T follicular helper cell (primary cell): ENCODE data around the gene DSN1.

Experiments used
- DNase-seq: peaks from one replicate; pipeline ENCODE4 v3.0.0-alpha.2; 2020; ENCODE audit warnings: low read depth

Gene DSN1

GRCh38 chr20:36754656-36755222 lies 18.8 kb downstream of the DSN1 start:
- DNase-seq, result peak; percentile 30

DNA sequence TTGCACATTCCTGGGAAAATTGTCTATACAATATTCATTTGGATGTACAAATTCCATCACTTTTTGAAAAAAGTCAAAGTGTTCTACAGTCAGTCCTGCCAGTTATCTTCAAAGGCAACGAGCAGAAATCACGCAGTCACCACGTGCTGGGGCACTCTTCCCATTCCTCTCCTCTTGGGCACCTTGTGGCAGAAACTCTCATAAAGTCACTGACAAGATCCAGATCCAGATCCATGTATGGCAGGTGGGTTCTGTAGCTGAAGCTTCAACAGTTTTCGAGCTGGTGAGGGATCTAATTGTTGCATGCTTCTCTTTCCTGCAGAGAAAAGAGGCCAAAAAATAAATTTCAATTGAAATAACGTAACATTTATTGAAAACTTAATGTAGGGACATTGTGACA lies 21.0 kb downstream of the DSN1 start:
- DNase-seq, result no peak

- peak; percentile 91 for DNase-seq
These were observed 27.5 kb downstream of the DSN1 start, which contains the start of gene NDRG3 for GRCh38 chr20:36745927-36746659. TSS of gene NDRG3 (minus strand) at chr20:36746090. CDS start at chr20:36721735, 24,355 bp downstream.

GRCh38 chr20:36745234-36745926 lies 28.2 kb downstream of the DSN1 start:
- DNase-seq, result no peak

DNA sequence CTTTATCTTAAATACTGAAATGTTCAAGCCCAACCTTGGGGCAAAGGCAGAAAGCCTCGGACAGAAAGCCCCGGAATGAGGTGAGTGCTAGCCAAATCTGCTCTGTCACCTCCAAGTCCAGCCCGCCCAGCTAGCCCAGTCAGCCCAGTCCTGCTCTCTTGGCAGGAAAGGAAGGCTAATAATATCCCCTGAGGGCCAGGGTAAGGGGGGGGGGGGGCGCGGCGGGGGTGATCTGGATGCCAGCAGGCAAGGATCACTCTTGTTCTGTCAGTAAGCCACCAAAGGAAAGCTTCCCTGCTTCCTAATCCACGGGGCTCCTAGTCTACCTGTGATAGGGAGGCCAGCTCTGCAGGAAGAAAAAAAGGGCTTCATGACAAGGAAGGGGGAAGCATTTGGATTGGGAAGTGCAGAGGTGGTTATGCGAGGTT lies 28.8 kb downstream of the DSN1 start:
- DNase-seq, result no peak

DNA sequence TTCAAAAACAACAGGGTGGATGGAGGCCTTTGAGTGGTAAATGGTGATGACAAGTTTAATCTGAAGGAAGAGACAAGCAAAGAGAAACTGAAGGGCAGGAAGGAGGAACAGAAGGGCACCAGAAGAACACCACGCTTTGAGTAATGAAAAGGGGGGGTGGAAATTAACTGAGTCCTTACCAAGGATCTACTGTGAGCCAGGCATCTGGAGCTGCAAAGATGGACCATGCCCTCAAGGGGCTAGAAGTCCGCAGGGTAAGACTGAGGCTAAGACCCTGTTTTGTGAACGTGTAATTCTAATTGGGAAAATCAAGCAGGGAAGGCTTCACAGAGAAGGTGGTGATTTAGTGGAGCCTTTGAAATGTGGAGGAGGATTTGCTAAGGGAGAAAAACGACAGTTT lies 29.3 kb downstream of the DSN1 start:
- no peak for DNase-seq

GRCh38 chr20:36742558-36742957 lies 31.0 kb downstream of the DSN1 start:
- DNase-seq, result no peak

DNA sequence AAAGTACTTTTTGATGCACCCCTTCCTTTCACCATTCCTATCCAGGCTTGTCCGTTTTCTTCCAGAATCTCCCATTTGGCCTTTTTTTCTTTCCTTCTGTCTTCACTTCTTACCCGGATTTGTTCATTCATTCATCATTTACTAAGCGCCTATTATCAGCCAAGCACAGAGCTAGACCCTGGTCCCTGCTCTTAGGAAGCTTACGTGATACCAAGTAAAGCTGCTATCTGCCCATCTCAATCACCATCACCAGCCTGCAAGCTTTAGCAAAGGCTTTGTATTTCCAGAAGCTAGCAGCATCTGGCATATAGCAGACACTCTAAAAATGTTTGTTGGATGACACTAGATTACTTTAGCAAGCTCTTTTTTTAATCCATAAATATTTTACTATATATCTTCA lies 32.5 kb downstream of the DSN1 start:
- DNase-seq, result no peak

- DNase-seq, result no peak
These were observed 36.4 kb downstream of the DSN1 start for GRCh38 chr20:36737183-36737499.

- no peak for DNase-seq
These were observed 36.9 kb downstream of the DSN1 start for GRCh38 chr20:36736451-36737182.

DNA sequence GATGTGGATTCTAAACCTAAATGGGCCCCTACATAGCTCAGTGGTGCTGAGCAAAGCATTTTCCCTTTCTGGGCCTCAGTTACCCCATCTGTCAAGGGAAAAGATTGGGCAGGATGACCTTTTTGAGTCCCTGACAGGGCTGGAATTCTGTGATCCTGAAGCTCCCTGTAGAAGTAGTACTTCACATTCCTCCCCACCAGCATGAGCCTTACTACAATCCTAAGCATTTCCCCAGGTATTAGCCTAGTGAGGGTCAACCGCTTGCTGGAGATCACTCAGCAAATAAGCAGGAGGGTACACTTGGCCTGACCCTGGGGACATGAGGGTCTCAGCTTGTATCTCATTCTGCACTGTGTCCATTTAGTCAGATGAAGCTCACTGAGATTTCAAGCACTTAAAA lies 41.1 kb downstream of the DSN1 start:
- no peak for DNase-seq

DNA sequence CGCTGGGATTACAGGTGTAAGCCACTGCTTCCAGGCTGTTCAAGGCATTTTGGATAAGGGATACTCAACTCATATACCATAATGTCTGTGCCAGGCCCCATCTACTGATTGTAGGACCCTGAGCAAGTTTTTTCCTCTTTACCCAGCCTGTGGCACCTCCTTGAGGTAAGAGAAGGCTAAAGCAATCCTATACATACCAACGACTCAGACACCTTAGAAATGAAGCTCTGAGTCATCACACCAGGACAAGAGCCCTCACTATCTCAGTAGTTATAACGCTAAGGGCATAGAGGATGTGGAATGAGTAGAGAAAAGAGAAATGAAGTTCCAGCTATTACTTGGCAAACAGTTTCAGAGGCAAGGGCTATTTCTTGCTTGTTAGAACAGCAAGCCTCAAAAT lies 44.6 kb downstream of the DSN1 start:
- no peak for DNase-seq

DNA sequence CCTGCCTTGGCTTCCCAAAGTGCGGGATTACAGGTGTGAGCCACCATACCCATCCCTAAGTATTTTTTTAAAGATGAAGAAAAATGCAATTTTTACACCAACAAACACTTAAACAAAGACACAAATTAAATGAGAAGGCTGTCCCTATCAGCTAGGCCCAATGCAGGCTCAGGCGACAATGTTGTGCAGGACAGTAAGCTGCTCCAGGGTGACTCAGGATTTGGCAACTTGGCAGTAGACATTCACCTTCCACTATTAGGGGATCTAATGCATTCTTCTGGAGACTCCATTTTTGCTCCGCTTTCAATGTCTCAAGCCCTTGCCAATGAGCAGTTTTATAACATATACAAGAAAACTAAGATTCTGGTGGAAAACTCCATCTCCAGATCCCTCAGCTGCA lies 47.4 kb downstream of the DSN1 start:
- DNase-seq, result no peak

DNA sequence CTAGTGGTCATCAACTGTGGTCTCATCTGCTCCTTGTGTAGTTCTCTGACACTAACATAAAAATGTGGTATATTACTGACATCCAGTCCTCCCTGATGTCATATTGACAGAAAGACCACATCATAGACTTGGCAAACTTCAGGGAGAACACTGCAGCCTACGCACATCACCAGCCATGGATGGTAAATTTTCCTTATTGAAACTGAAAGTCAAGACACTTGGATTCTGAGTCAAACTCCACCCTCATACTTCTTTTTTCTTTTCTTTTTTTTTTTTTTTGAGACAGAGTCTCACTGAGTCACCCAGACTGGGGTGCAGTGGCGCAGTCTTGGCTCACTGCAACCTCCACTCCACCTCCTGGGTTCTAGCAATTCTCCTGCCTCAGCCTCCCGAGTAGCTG lies 53.1 kb downstream of the DSN1 start:
- DNase-seq, result no peak

DNA sequence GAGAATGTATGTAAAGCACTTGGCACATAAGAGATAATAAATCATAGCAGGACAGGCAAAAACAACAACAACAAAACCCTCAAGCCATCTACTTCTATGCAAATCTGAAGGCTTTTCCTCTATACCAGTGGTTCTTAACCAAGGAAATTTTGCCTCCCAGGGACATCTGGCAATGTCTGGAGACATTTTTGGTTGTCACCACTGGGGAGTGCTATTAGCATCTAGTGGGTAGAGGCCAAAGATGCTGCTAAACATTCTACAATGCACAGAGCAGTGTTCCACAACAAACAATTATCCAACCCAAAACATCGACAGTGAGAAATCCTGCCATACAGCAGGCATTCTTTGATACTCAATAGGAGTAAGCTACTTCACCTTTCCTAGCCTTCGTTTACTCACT lies 55.9 kb downstream of the DSN1 start:
- no peak for DNase-seq

DNA sequence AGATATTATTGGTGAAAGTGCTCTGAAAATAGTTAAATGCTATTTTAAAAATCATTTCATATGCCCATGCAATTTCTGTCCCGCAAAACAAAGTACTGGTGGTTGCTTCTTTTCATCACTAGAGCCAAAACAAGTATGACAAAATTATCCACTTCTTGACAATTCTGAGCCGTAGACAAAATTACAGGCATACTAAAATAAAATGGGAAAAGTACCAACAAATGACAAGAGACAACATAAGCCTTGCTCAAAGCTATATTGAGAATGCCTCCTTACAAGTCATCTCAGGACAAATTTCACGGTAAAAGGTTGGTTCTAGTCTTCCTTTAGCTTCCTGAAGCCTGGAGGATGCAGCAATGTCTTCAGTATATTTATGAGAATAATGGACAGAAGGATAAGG lies 56.5 kb downstream of the DSN1 start:
- no peak for DNase-seq

- DNase-seq, result no peak
These were observed 60.8 kb downstream of the DSN1 start for GRCh38 chr20:36712775-36713174.

DNA sequence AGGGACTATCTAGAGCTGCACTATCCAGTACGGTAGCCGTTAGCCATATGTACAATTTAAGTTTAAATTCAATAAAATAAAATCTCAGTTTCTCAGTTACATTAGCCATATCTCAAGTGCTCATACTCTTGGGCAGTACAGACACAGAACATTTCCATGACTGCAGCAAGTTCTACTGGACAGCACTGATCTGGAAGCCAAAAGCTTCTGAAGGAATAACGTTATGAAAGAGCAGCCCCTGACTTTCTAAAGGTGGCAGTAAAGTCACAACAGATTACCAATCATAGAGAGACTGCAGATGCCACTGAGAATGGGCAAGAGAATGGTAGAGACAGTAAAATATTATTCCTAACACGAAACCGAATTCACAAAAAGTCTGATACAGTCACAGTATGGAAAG lies 64.4 kb downstream of the DSN1 start:
- DNase-seq, result no peak

GRCh38 chr20:36703530-36703929 lies 70.0 kb downstream of the DSN1 start:
- no peak for DNase-seq
